OCI-LY3 (cell line): Measurements from ENCODE around the gene MYT1.

Experiments used
- H2AFZ ChIP-seq: fragments of 200-600, 300-600 bp; shearing (Covaris generic); 2 replicates; pipeline ENCODE4 v1.6.0; 2014; ENCODE audit warnings: antibody characterized with exemption, low read depth, low read length
- H3K27ac ChIP-seq: fragments of 200-600, 300-600 bp; sonication (generic); 2 replicates; pipeline ENCODE4 v1.5.1; 2014; ENCODE audit warnings: mild to moderate bottlenecking, low read length, moderate library complexity, mixed read lengths
- H3K27me3 ChIP-seq: fragments of 200-600, 300-600 bp; sonication (generic); 2 replicates; pipeline ENCODE4 v1.6.1; 2014; ENCODE audit warnings: low read depth, low read length, mixed read lengths
- H3K36me3 ChIP-seq: fragments of 200-600, 300-600 bp; sonication (generic); replicated peaks from 2 replicates; pipeline ENCODE3; 2014; ENCODE audit warnings: low read depth, low read length, mixed read lengths
- H3K4me1 ChIP-seq: fragments of 300-600, 200-600 bp; sonication (generic); 2 replicates; pipeline ENCODE4 v1.6.1; 2014; ENCODE audit warnings: low read length, mixed read lengths
- H3K4me2 ChIP-seq: fragments of 200-600, 300-600 bp; sonication (generic); 2 replicates; pipeline ENCODE4 v1.6.1; 2014; ENCODE audit warnings: low read length, mixed read lengths
- H3K4me3 ChIP-seq: fragments of 300-600, 200-600 bp; sonication (generic); 2 replicates; pipeline ENCODE4 v1.5.1; 2014; ENCODE audit warnings: antibody characterized with exemption, mild to moderate bottlenecking, low read length, moderate library complexity
- H3K79me2 ChIP-seq: fragments of 300-600, 200-600 bp; shearing (Covaris generic); 2 replicates; pipeline ENCODE4 v1.6.1; 2014; ENCODE audit warnings: mild to moderate bottlenecking, low read length, mixed read lengths
- H3K9ac ChIP-seq: fragments of 300-600, 200-600 bp; shearing (Covaris generic); 2 replicates; pipeline ENCODE4 v1.6.0; 2014; ENCODE audit warnings: mild to moderate bottlenecking, low read length, moderate library complexity
- H3K9me3 ChIP-seq: fragments of 200-600, 300-600 bp; shearing (Covaris generic); 2 replicates; pipeline ENCODE4 v1.6.1; 2014; ENCODE audit warnings: low read length, mixed read lengths; ENCODE audit not compliant: insufficient read depth
- H4K20me1 ChIP-seq: fragments of 200-600, 300-600 bp; sonication (generic); 2 replicates; pipeline ENCODE4 v1.6.1; 2016; ENCODE audit warnings: low read length, mixed read lengths; ENCODE audit not compliant: insufficient read depth
- EZH2phosphoT487 ChIP-seq: fragments of 200-600 bp; shearing (Covaris generic); IDR thresholded peaks from 2 replicates; pipeline ENCODE4 v1.6.1; 2018; ENCODE audit warnings: antibody characterized with exemption, mixed run types, low read depth
- TF ChIP-seq, protein P1 (sequence below): fragments of 200-600, 300-600 bp; sonication (generic); IDR thresholded peaks from 2 replicates; pipeline ENCODE4 v1.5.1; 2014; ENCODE audit warnings: antibody characterized with exemption, low read length, low read depth

MYT1 gene

DNA sequence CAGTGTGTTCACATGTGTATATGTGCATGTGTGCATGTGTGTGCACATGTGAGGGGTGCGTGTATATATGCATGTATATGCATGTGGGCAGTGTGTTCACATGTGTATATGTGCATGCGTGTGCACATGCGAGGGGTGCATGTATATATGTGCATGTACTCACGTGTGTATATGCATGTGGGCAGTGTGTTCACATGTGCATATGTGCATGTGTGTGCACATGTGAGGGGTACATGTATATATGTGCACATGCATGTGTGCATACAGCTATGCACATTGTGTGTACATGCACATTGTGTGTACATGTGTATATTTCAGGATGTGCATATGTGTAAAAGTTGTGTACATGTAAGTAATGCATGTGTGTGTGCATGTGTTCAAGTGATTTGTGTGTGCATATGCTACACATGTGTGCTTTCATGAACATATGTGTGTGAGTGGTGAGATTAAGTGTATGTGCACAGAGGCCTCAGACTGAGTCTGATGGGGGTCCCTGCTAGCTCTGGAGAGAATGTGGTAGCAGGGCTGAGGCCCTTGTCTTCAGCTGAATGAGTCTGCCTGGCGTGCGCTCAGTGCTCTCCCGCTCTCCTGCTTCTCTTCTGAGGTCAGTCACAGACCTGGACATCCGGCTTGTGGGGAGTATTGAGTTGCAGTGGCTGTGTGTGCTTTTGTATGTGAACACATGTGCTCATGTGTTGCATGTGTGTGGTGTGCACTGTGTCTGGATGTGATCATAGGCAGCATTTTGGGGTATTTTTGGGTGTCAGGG, 19.9 kb upstream of the MYT1 start:
- Histone ChIP-seq H3K27ac (no peak overlapping the region), H3K79me2 (no peaks in the 10 kb centered on the region), H3K27me3 (peaks cover 6% of the 10 kb centered on the region), H4K20me1 (no peaks in the 10 kb centered on the region), H3K36me3 (no peaks in the 10 kb centered on the region), H3K9ac (no peak overlapping the region), H3K4me2 (no peak overlapping the region), H3K4me3 (no peak overlapping the region), H2AFZ (no peak overlapping the region), H3K4me1 (no peaks in the 10 kb centered on the region), H3K9me3 (no peaks in the 10 kb centered on the region)
- TF ChIP-seq, protein P1, sequence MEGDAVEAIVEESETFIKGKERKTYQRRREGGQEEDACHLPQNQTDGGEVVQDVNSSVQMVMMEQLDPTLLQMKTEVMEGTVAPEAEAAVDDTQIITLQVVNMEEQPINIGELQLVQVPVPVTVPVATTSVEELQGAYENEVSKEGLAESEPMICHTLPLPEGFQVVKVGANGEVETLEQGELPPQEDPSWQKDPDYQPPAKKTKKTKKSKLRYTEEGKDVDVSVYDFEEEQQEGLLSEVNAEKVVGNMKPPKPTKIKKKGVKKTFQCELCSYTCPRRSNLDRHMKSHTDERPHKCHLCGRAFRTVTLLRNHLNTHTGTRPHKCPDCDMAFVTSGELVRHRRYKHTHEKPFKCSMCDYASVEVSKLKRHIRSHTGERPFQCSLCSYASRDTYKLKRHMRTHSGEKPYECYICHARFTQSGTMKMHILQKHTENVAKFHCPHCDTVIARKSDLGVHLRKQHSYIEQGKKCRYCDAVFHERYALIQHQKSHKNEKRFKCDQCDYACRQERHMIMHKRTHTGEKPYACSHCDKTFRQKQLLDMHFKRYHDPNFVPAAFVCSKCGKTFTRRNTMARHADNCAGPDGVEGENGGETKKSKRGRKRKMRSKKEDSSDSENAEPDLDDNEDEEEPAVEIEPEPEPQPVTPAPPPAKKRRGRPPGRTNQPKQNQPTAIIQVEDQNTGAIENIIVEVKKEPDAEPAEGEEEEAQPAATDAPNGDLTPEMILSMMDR, result no peak
- no peak for TF ChIP-seq EZH2phosphoT487

DNA sequence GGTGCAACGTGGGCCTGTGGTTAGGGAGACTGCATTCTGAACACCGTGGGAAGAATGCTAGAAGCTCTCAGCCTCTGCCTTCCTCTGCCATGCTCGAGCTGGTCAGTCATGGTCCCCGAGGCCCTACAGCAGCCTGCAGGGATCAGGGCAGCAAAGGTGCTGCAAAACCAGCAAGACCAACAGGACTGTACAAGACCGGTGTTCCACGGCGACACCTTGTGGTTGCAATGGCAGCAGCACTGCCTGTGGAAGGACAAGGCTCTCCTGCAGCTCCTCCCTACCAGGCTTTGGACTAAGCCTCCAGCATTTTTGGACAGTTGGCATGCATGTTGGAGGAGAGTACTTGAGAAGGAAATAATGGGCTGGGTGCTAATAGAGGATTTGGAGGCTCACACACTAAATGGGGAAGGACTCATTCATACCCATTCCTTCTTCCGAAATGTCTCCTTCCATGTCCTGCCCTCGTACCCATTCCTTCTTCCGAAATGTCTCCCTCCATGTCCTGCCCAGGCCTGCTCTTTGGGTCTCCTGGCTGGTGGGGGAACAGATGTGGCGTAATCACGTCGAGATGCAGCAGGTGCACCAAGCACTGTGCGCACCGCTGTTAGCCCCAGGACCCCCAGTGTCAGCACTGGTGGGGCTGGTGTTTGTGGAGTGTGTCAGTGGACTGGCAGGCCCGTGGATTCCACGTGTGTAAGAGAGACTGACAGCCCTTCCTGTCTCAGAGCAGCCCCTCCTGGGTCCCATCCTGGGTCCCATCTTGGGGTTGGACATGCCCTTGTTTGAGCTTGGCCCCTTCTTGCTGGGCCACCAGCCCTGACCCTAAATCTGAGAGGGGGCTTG, 18.6 kb upstream of the MYT1 start:
- Histone ChIP-seq H3K27me3 (peaks cover 6% of the 10 kb centered on the region), H3K27ac (no peak overlapping the region), H3K9ac (no peak overlapping the region), H3K4me2 (no peak overlapping the region), H4K20me1 (no peaks in the 10 kb centered on the region), H2AFZ (no peak overlapping the region), H3K4me3 (no peak overlapping the region), H3K36me3 (no peaks in the 10 kb centered on the region), H3K9me3 (no peaks in the 10 kb centered on the region), H3K79me2 (no peaks in the 10 kb centered on the region), H3K4me1 (no peaks in the 10 kb centered on the region)
- no peak for TF ChIP-seq EZH2phosphoT487
- TF ChIP-seq, protein P1, result 0 out of 2 replicates have a peak, but pooled peaks have one; percentile 15

DNA sequence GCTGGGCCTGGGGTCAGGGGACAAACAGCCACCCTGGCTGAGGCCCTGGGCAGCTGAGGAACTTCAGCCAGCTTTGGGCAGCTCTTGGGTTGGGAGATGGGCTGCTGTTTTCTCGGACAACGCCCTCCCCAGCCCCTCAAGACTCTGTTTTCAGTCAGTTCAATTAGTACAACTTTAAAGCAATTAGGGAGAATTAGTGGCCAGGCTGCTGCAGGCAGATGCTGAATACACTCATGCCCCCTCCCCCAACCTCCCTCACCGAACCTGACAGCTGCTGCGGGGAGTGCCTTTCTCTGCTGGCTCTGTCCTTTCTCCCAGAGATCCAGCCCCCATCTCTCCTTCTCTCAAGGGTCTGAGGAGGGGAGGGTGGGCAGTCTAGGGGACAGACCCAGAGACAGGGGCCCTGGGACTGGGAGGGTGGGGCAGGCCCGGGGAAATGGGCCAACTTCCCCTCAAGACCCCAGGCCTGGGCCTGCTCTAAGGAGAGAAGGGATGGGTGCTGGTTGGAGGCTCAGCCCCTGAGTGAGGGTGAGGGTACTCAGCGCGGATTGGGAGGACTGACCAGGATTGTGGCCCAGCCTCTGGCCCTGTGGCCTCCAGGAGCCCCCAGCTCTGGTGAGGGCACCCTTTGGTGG, 17.8 kb upstream of the MYT1 start:
- peaks cover 6% of the 10 kb centered on the region for H3K27me3 ChIP-seq
- H3K4me1 ChIP-seq, result no peaks in the 10 kb centered on the region
- no peak overlapping the region for H3K27ac ChIP-seq
- H2AFZ ChIP-seq, result no peak overlapping the region
- no peak overlapping the region for H3K9ac ChIP-seq
- no peak overlapping the region for H3K4me3 ChIP-seq
- H3K9me3 ChIP-seq, result no peaks in the 10 kb centered on the region
- TF ChIP-seq, protein P1, result no peak
- no peak for TF ChIP-seq EZH2phosphoT487
- H3K36me3 ChIP-seq, result no peaks in the 10 kb centered on the region
- H4K20me1 ChIP-seq, result no peaks in the 10 kb centered on the region
- no peak overlapping the region for H3K4me2 ChIP-seq
- no peaks in the 10 kb centered on the region for H3K79me2 ChIP-seq
